ENCODE results near the gene IP6K2. TPM values are rescaled to one million over a fixed set of nuclear protein-coding genes. Genes with fewer than 3 reads are reported as not detected.
A peak's percentile ranks its signal among the peaks of the same experiment; 100 is the strongest.

The IP6K2 gene
- total and polyA plus RNA-seq, 2 of the 13 experiments (the other 11 are each of a cell fraction or from before 2014, with no cell fraction given) = 85.5 to 112 TPM

- peak; percentile 54; the same call in 1 of the 2 replicates for TF ChIP-seq ZNF574 (CRISPR knock-in tag; IDR thresholded peaks at IDR 0.05)
- TF ChIP-seq SIX4 (CRISPR knock-in tag; IDR thresholded peaks at IDR 0.05) = no peak
- peak; percentile 4; the same call in 1 of the 2 replicates for TF ChIP-seq FOXO1 (CRISPR knock-in tag; IDR thresholded peaks at IDR 0.05)
- TF ChIP-seq ZSCAN29 (CRISPR knock-in tag; conservative IDR thresholded peaks at IDR 0.05) = peak; percentile 85
- no peak for TF ChIP-seq ZNF841 (CRISPR knock-in tag; IDR thresholded peaks at IDR 0.05; ENCODE audit: borderline replicate concordance)
- no peak for TF ChIP-seq ZBTB10 (CRISPR knock-in tag; IDR thresholded peaks at IDR 0.05; ENCODE audit: borderline replicate concordance)
- TF ChIP-seq NR0B2 (CRISPR knock-in tag; IDR thresholded peaks at IDR 0.05) = peak; percentile 42; the same call in 1 of the 2 replicates
- TF ChIP-seq ZFP37 (CRISPR knock-in tag; IDR thresholded peaks at IDR 0.05; ENCODE audit: borderline replicate concordance) = peak; percentile 54; the same call in 1 of the 2 replicates
- no peak for TF ChIP-seq NFKBIZ (CRISPR knock-in tag; IDR thresholded peaks at IDR 0.05)
- peak; percentile 8 for TF ChIP-seq ZNF281 (CRISPR knock-in tag; IDR thresholded peaks at IDR 0.05; ENCODE audit: borderline replicate concordance)
- peak; percentile 63; the same call in 1 of the 2 replicates for TF ChIP-seq ZNF225 (CRISPR knock-in tag; IDR thresholded peaks at IDR 0.05)
- TF ChIP-seq GZF1 (CRISPR knock-in tag; IDR thresholded peaks at IDR 0.05) = 0 out of 2 replicates have a peak, but pooled peaks have one; percentile 25
- TF ChIP-seq BRF2 (CRISPR knock-in tag; IDR thresholded peaks at IDR 0.05) = 0 out of 2 replicates have a peak, but pooled peaks have one; percentile 31
- TF ChIP-seq GLMP (CRISPR knock-in tag; IDR thresholded peaks at IDR 0.05; ENCODE audit: borderline replicate concordance) = no peak
- TF ChIP-seq ZIK1 (CRISPR knock-in tag; IDR thresholded peaks at IDR 0.05; ENCODE audit: borderline replicate concordance, low read depth) = no peak; the same call in 1 of the 2 replicates
Measured at GRCh38 chr3:48739955-48740823, 23.2 kb upstream of the IP6K2 start (continued).

All from HepG2 (cell line).